Measurements from ENCODE around the gene GARNL3.

- TF ChIP-seq POLR2A (IDR thresholded peaks at IDR 0.05) (no peak), CTCF (IDR thresholded peaks at IDR 0.05) (no peak)
Measured at GRCh38 chr9:127305838-127306226, 41.3 kb downstream of the GARNL3 start.
